SU-DHL-6 (cell line): ENCODE results near the gene RNF227.

Experiments used
- EZH2phosphoT487 ChIP-seq: fragments of 200-600 bp; sonication (generic), shearing (Covaris generic); conservative IDR thresholded peaks from 2 replicates; pipeline ENCODE4 v1.6.1; 2018; ENCODE audit warnings: mild to moderate bottlenecking, antibody characterized with exemption, low read length, moderate library complexity, mixed read lengths
- TF ChIP-seq, protein P1 (sequence below): fragments of 200-600 bp; sonication (generic); IDR thresholded peaks from one replicate; pipeline ENCODE4 v1.5.1; 2017; ENCODE audit warnings: antibody characterized with exemption, mild to moderate bottlenecking, low read length, moderate library complexity; ENCODE audit not compliant: insufficient read depth, poor library complexity, severe bottlenecking

DNA sequence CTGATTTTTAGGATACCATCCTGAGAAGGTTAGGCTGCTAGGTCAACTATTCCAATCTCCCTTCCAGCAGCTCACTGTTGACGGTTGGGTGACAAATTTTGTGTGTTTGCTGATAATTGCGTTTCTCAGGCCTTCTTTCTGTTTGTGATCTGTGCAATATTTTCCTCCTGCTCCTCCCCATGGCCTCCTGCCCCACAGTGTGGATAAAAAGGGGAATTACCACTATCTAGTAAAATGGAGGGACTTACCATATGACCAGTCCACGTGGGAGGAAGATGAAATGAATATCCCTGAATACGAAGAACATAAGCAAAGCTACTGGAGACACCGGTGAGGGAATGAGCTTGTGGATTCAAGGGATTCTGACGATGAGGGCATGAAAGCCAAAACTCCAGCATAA, 18.3 kb downstream of the RNF227 start:
- TF ChIP-seq, protein P1, sequence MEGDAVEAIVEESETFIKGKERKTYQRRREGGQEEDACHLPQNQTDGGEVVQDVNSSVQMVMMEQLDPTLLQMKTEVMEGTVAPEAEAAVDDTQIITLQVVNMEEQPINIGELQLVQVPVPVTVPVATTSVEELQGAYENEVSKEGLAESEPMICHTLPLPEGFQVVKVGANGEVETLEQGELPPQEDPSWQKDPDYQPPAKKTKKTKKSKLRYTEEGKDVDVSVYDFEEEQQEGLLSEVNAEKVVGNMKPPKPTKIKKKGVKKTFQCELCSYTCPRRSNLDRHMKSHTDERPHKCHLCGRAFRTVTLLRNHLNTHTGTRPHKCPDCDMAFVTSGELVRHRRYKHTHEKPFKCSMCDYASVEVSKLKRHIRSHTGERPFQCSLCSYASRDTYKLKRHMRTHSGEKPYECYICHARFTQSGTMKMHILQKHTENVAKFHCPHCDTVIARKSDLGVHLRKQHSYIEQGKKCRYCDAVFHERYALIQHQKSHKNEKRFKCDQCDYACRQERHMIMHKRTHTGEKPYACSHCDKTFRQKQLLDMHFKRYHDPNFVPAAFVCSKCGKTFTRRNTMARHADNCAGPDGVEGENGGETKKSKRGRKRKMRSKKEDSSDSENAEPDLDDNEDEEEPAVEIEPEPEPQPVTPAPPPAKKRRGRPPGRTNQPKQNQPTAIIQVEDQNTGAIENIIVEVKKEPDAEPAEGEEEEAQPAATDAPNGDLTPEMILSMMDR, result no peak
- TF ChIP-seq EZH2phosphoT487, result no peak
